ENCODE data around the gene CNFN.
"Not testable (repeated sequence)": the region's sequence is repeated elsewhere in the genome, so short reads cannot be mapped to it uniquely, and the experiment has no call there.

Gene CNFN

GRCh38 chr19:42345191-42345812 lies 44.8 kb downstream of the CNFN start:
- DNase-seq, result no peak

- no peak for DNase-seq
These were observed 45.7 kb downstream of the CNFN start for GRCh38 chr19:42344336-42344893.

- peak; percentile 8 for DNase-seq
These were observed 46.6 kb downstream of the CNFN start for GRCh38 chr19:42343344-42344110.

DNA sequence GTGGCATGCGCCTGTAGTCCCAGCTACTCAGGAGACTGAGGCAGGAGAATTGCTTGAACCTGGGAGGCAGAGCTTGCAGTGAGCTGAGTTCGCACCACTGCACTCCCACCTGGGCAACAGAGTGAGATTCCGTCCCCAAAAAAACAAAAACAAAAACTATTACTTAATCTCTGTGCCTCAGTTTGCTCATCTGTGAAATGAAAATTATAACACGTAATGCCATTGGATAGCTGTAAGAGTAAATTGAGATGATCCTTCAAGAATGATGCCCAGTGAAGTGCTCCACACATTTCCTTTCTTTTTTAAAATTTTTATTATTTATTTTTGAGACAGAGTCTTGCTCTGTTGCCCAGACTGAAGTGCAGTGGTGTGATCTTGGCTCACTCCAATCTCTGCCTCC lies 50.2 kb downstream of the CNFN start:
- DNase-seq, result not testable (repeated sequence)

GRCh38 chr19:42339126-42339860 lies 50.8 kb downstream of the CNFN start:
- not testable (repeated sequence) for DNase-seq
